Breast epithelium (tissue), 4 donors: ENCODE data around the gene KRT74. TPM values are rescaled to one million over a fixed set of nuclear protein-coding genes. Genes with fewer than 3 reads are reported as not detected.

Experiments
- DNase-seq, 2 donors: peaks; one replicate each; pipeline ENCODE4 v3.0.0-alpha.2; 2019; ENCODE audit warnings: low spot score in 2 of 2
- H3K27ac ChIP-seq, 2 donors: fragments of 200-600 bp; sonication (generic) in 1 of 2; one replicate each; pipeline ENCODE4 v1.5.1; 2016 to 2019; ENCODE audit warnings: mild to moderate bottlenecking in 1 of 2
- H3K27me3 ChIP-seq, 2 donors: fragments of 200-600 bp; sonication (generic) in 1 of 2; one replicate each; pipeline versions ENCODE4 v1.5.1 to v1.6.0; 2017 to 2019; ENCODE audit warnings: control low read depth in 1 of 2, mild to moderate bottlenecking in 1 of 2
- H3K36me3 ChIP-seq: fragments of 200-600 bp; one replicate; pipeline ENCODE4 v1.5.1; 2019
- H3K4me1 ChIP-seq, 2 donors: fragments of 200-600 bp; sonication (generic); one replicate each; pipeline ENCODE4 v1.5.1; 2016 to 2019; ENCODE audit warnings: control low read depth in 1 of 2
- H3K4me3 ChIP-seq, 3 donors: fragments of 200-600 bp; sonication (generic); 1 replicate in 2 of 3; 2 replicates in 1 of 3; pipeline ENCODE4 v1.5.1; 2016 to 2019; ENCODE audit warnings: mild to moderate bottlenecking in 3 of 3, moderate library complexity in 2 of 3
- H3K9me3 ChIP-seq, 2 donors: fragments of 200-600 bp; sonication (generic) in 1 of 2; one replicate each; pipeline ENCODE4 v1.5.1; 2016 to 2019; ENCODE audit warnings: control low read depth in 1 of 2
- CTCF ChIP-seq, 3 donors: fragments of 450-650 bp; IDR thresholded peaks; one replicate each; pipeline ENCODE4 v1.5.1; 2016 to 2017; ENCODE audit warnings: antibody characterized with exemption in 3 of 3, mild to moderate bottlenecking in 3 of 3, moderate library complexity in 3 of 3
- POLR2A ChIP-seq: fragments of 450-650 bp; IDR thresholded peaks from one replicate; pipeline ENCODE4 v1.6.1; 2016; ENCODE audit warnings: antibody characterized with exemption, mild to moderate bottlenecking, moderate library complexity
- POLR2AphosphoS5 ChIP-seq, 3 donors: sonication (generic); formaldehyde crosslinking; IDR thresholded peaks; one replicate each; pipeline ENCODE4 v1.6.1; 2017; ENCODE audit warnings: antibody characterized with exemption in 3 of 3
- intact Hi-C: fragments of 100-400 bp; cut with DNase I; formaldehyde crosslinking; loops from one replicate; pipeline ENCODE4 v1.15.1; 2023; ENCODE audit warnings: low total_unique reads
- total RNA-seq, 3 donors: library from RNA; depleted of rRNA; stranded (reverse); fragments of >200 nt; gene quantifications; one replicate each; pipeline ENCODE4 v1.1.0, GENCODE V29; 2016

KRT74 gene
- total RNA-seq, 3 donors from 2014 or later: not detected

DNA sequence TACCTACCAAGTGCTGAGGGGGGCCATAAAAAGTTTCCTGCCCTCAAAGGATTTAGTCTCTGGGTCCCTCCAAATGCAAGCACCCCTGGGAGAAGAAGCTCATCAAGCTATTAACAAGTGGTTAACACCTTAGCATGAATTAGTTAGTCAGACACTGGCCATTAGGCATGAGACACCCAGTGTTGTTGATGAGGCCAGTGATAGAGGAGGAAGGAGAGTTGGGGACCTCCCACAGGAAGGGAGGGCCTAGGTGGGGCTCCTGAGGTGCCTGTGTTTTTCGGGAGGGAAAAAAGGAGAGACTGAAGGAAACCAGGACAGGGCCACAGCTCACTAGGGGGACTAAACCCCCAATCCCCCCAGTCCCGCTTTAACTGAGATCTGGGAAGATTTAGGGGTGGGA is 16.2 kb downstream of the KRT74 start:
- no peaks in the 10 kb centered on the region for H3K27me3 ChIP-seq
- TF ChIP-seq POLR2AphosphoS5 (IDR thresholded peaks at IDR 0.05): no peak
- no peak for TF ChIP-seq CTCF (IDR thresholded peaks at IDR 0.05)
- no peak for TF ChIP-seq POLR2A
- H3K36me3 ChIP-seq: no peaks in the 10 kb centered on the region
- DNase-seq: no peak
- no peak overlapping the region for H3K27ac ChIP-seq
- H3K4me1 ChIP-seq: no peaks in the 10 kb centered on the region
- intact Hi-C loops: no loop called here
- H3K9me3 ChIP-seq: no peaks in the 10 kb centered on the region
- no peak overlapping the region for H3K4me3 ChIP-seq

GRCh38 chr12:52555577-52555976 is 18.1 kb downstream of the KRT74 start:
- Histone ChIP-seq H3K9me3 (no peaks in the 10 kb centered on the region), H3K27me3 (no peaks in the 10 kb centered on the region), H3K27ac (no peak overlapping the region), H3K36me3 (no peaks in the 10 kb centered on the region), H3K4me1 (no peaks in the 10 kb centered on the region), H3K4me3 (no peak overlapping the region)
- intact Hi-C loops: no loop called here
- TF ChIP-seq POLR2A: no peak
- TF ChIP-seq POLR2AphosphoS5 (IDR thresholded peaks at IDR 0.05): no peak
- no peak for TF ChIP-seq CTCF (IDR thresholded peaks at IDR 0.05)
- DNase-seq: no peak

DNA sequence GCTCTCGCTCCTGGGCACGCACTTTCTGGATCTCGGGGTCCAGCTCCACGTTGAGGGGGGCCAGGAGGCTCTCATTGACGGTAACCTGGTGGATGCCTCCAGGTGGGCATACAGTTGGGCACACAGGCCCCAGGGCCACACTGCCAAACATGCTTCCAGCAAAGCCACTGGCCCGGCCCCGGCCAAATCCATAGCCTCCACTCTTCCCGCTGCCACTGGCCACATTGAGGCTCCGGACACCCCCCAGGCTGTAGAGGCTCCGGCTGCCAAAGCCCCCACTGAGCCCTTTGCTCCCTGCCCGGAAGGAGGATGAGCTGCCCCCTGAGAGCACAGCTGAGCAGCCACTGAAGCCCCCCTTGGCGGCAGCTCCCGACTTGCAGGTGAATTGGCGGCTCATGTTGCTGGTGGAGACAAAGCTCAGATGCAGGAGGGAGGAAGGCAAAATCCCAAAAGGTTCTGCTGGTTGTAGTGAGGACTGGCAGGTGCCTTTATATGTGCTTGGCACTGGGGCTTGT is 20.9 kb downstream of the KRT74 start, which contains the start of gene KRT71:
KRT71 (minus strand) TSS at position 465 of the 515 bp plus-strand sequence; CDS start at position 397, 68 bp downstream.
- Histone ChIP-seq H3K27me3 (no peaks in the 10 kb centered on the region), H3K9me3 (no peaks in the 10 kb centered on the region), H3K36me3 (no peaks in the 10 kb centered on the region), H3K4me3 (no peak within 1 kb of the TSS), H3K4me1 (no peaks in the 10 kb centered on the region), H3K27ac (no peak within 1 kb of the TSS)
- no peak for DNase-seq
- TF ChIP-seq POLR2AphosphoS5 (IDR thresholded peaks at IDR 0.05): no peak
- no peak for TF ChIP-seq POLR2A
- TF ChIP-seq CTCF (IDR thresholded peaks at IDR 0.05): no peak
- intact Hi-C loops: no loop called here

DNA sequence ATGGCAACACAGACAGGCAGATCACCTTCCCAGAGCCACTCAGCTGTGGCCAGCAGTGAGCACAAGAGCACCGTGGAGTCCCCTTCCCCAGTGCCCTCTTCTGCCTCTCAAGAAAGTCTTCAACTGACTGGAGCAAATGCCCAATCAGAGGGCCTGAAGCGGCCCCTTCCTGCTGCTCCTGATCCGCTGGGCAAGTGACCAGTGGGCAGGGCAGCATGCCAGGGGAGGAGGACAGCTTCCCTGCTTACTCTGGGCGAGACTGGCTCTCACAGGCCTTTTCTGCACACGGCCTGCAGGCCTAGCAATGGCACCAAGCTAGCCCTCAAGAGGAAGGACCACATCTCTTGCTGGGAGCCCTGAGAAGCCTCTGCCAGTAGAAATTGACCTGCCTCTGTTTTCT is 21.6 kb downstream of the KRT74 start:
- H3K36me3 ChIP-seq: no peaks in the 10 kb centered on the region
- no peaks in the 10 kb centered on the region for H3K9me3 ChIP-seq
- no peak overlapping the region for H3K4me3 ChIP-seq
- no peak for TF ChIP-seq POLR2A
- no peak for TF ChIP-seq CTCF (IDR thresholded peaks at IDR 0.05)
- no peak for TF ChIP-seq POLR2AphosphoS5 (IDR thresholded peaks at IDR 0.05)
- no peak overlapping the region for H3K27ac ChIP-seq
- no peaks in the 10 kb centered on the region for H3K27me3 ChIP-seq
- H3K4me1 ChIP-seq: no peaks in the 10 kb centered on the region
- DNase-seq: no peak
- intact Hi-C loops: no loop called here

DNA sequence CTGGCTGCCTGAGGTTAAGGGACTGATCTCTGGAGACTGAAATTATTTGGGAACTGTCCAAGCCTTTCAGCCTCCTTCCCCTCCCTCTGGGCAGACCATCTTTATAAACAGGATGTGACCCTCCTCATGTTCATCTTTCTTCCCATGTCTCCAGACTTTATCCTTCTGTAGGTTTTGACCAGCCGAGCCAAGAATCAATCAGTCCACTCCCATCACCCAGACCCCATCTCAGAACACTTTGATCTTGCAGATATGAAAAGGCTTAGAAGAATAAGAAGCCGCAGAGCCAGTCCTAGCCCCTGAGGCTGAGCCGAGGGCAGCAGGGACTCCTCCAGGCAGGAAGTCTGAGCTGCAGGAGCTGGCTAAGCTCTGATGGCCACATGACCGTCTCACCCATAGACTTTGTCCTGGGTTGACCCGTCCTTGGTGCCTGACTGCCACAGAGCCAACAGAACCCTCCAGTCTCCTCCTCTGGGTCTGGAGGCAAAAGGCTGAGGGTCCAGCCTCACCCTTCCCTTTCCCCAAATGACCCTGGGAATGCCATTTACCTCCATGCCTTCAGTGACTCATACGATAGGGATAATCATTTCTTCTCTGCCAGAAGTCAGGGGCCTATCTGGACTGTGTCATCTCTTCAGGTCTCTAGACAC is 22.3 kb downstream of the KRT74 start:
- intact Hi-C loops: no loop called here
- no peak overlapping the region for H3K4me3 ChIP-seq
- no peak for DNase-seq
- H3K36me3 ChIP-seq: no peaks in the 10 kb centered on the region
- H3K27ac ChIP-seq: no peak overlapping the region
- no peaks in the 10 kb centered on the region for H3K27me3 ChIP-seq
- no peaks in the 10 kb centered on the region for H3K4me1 ChIP-seq
- H3K9me3 ChIP-seq: no peaks in the 10 kb centered on the region
- TF ChIP-seq POLR2AphosphoS5 (IDR thresholded peaks at IDR 0.05) (no peak), POLR2A (no peak), CTCF (IDR thresholded peaks at IDR 0.05) (no peak)
